Left ventricle myocardium inferior (tissue), 1 donor: Measurements from ENCODE around the gene CNNM3. TPM values are rescaled to one million over a fixed set of nuclear protein-coding genes. Genes with fewer than 3 reads are reported as not detected.
"Not testable (repeated sequence)": the region's sequence is repeated elsewhere in the genome, so short reads cannot be mapped to it uniquely, and the experiment has no call there.

Experiments
- DNase-seq: peaks from one replicate; pipeline ENCODE4 v3.0.0-alpha.2; 2020
- H3K27ac ChIP-seq: fragments of 200-600 bp; replicated peaks from 2 replicates; pipeline ENCODE4 v1.8.0; 2021
- H3K27me3 ChIP-seq: fragments of 200-600 bp; 2 replicates; pipeline ENCODE4 v1.8.0; 2021; ENCODE audit warnings: low read depth
- H3K36me3 ChIP-seq: fragments of 200-600 bp; 2 replicates; pipeline ENCODE4 v1.8.0; 2021
- H3K4me1 ChIP-seq: fragments of 200-600 bp; 2 replicates; pipeline ENCODE4 v1.8.0; 2021
- H3K4me3 ChIP-seq: fragments of 200-600 bp; 2 replicates; pipeline ENCODE4 v1.8.0; 2021; ENCODE audit warnings: mild to moderate bottlenecking, moderate library complexity
- H3K9me3 ChIP-seq: fragments of 200-600 bp; replicated peaks from 2 replicates; pipeline ENCODE4 v1.8.0; 2021
- CTCF ChIP-seq: fragments of 200-600 bp; IDR thresholded peaks from 2 replicates; pipeline ENCODE4 v1.8.0; 2021; ENCODE audit warnings: antibody characterized with exemption, mild to moderate bottlenecking, borderline replicate concordance
- intact Hi-C: fragments of 100-400 bp; cut with micrococcal nuclease; formaldehyde crosslinking; loops from one replicate; pipeline ENCODE4 v1.11.0; 2022
- total RNA-seq: library from RNA; stranded (reverse); fragmentation: NEBNext Ultra II Directional; extraction: Animal tissue kit (Norgen Biotek cat#: 25700); gene quantifications from one replicate; pipeline ENCODE4 v1.2.1, GENCODE V29; 2021
- donor health status: DM: no; HTN: yes; CAD: no; lungs with severe emphysema.

CNNM3 gene
- total RNA-seq, 1 donor from 2014 or later: 11.1 TPM

GRCh38 chr2:96795076-96795475 is 21.0 kb upstream of the CNNM3 start:
- H3K4me3 ChIP-seq: no peak overlapping the region

GRCh38 chr2:96796497-96796896 is 19.6 kb upstream of the CNNM3 start:
- peaks cover 36% of the 10 kb centered on the region for H3K4me1 ChIP-seq
- intact Hi-C loops, DNase-seq, H3K27me3 ChIP-seq, H3K9me3 ChIP-seq, H3K4me3 ChIP-seq, H3K27ac ChIP-seq: not testable (repeated sequence)
- peaks cover 40% of the 10 kb centered on the region for H3K36me3 ChIP-seq

More at GRCh38 chr2:96795076-96795475, 21.0 kb upstream of the CNNM3 start:
- H3K9me3 ChIP-seq: no peaks in the 10 kb centered on the region
- DNase-seq: no peak
- no peaks in the 10 kb centered on the region for H3K27me3 ChIP-seq
- H3K36me3 ChIP-seq: peaks cover 34% of the 10 kb centered on the region
- H3K27ac ChIP-seq: no peak overlapping the region
- intact Hi-C loops: no loop called here
- TF ChIP-seq CTCF: no peak
- H3K4me1 ChIP-seq: peaks cover 28% of the 10 kb centered on the region

GRCh38 chr2:96797066-96797625 is 18.9 kb upstream of the CNNM3 start:
- no peak for DNase-seq
- Histone ChIP-seq H3K4me3 (no peak overlapping the region), H3K27ac (no peak overlapping the region), H3K9me3 (no peaks in the 10 kb centered on the region), H3K36me3 (peaks cover 45% of the 10 kb centered on the region), H3K4me1 (peaks cover 32% of the 10 kb centered on the region), H3K27me3 (no peaks in the 10 kb centered on the region)
- intact Hi-C loops: no loop called here
- TF ChIP-seq CTCF: no peak

GRCh38 chr2:96798733-96799622 is 17.1 kb upstream of the CNNM3 start:
- Histone ChIP-seq H3K36me3 (peaks cover 58% of the 10 kb centered on the region), H3K4me1 (peaks cover 16% of the 10 kb centered on the region), H3K27ac (no peak overlapping the region), H3K9me3 (no peaks in the 10 kb centered on the region), H3K4me3 (no peak overlapping the region), H3K27me3 (no peaks in the 10 kb centered on the region)
- TF ChIP-seq CTCF: no peak
- intact Hi-C loops: no loop called here
- DNase-seq: no peak

GRCh38 chr2:96799623-96799935 is 16.5 kb upstream of the CNNM3 start:
- peaks cover 58% of the 10 kb centered on the region for H3K36me3 ChIP-seq
- no peak overlapping the region for H3K27ac ChIP-seq

More at GRCh38 chr2:96799623-96799935, 16.5 kb upstream of the CNNM3 start:
- no peak for DNase-seq
- TF ChIP-seq CTCF: no peak
- intact Hi-C loops: no loop called here
- no peaks in the 10 kb centered on the region for H3K27me3 ChIP-seq
- peaks cover 11% of the 10 kb centered on the region for H3K4me1 ChIP-seq
- H3K4me3 ChIP-seq: no peak overlapping the region
- no peaks in the 10 kb centered on the region for H3K9me3 ChIP-seq
